AG10803 (cell line): ENCODE results near the gene CMTM3.

Experiments used
- DNase-seq: peaks from one replicate; pipeline ENCODE4 v3.0.0; 2010; ENCODE audit warnings: low read depth
- H3K4me3 ChIP-seq: 2 replicates; pipeline ENCODE4 v1.5.1; 2011; ENCODE audit warnings: mild to moderate bottlenecking, low read length, control low read depth
- CTCF ChIP-seq: conservative IDR thresholded peaks from 2 replicates; pipeline ENCODE4 v1.5.1; 2011; ENCODE audit warnings: mild to moderate bottlenecking, low read length, control low read depth, inconsistent platforms

CMTM3 gene

GRCh38 chr16:66612422-66612821 is 7.9 kb downstream of the CMTM3 start:
- DNase-seq: no peak
- TF ChIP-seq CTCF: no peak
- H3K4me3 ChIP-seq: no peak overlapping the region

- DNase-seq: peak; percentile 12
- H3K4me3 ChIP-seq: no peak overlapping the region
- TF ChIP-seq CTCF: no peak
Observed at GRCh38 chr16:66614161-66614802, 9.8 kb downstream of the CMTM3 start.

- no peak for TF ChIP-seq CTCF
- no peak overlapping the region for H3K4me3 ChIP-seq
- DNase-seq: peak; percentile 48
Observed at GRCh38 chr16:66616169-66616568, 11.7 kb downstream of the CMTM3 start.

- no peak for TF ChIP-seq CTCF
- no peak overlapping the region for H3K4me3 ChIP-seq
- DNase-seq: no peak
Observed at GRCh38 chr16:66616592-66616991, 12.1 kb downstream of the CMTM3 start.

GRCh38 chr16:66617010-66617434 is 12.5 kb downstream of the CMTM3 start:
- no peak for TF ChIP-seq CTCF
- no peak for DNase-seq
- H3K4me3 ChIP-seq: no peak overlapping the region

GRCh38 chr16:66617728-66618127 is 13.2 kb downstream of the CMTM3 start:
- no peak for TF ChIP-seq CTCF
- no peak overlapping the region for H3K4me3 ChIP-seq
- no peak for DNase-seq

GRCh38 chr16:66618588-66619375 is 14.3 kb downstream of the CMTM3 start:
- peak overlapping the region; percentile 28 for H3K4me3 ChIP-seq
- TF ChIP-seq CTCF: no peak; the same call in 1 of the 2 replicates
- peak; percentile 98 for DNase-seq
